ENCODE data around the gene SH3PXD2B.

- no peak for TF ChIP-seq CTCF (conservative IDR thresholded peaks at IDR 0.05 in 1 of 2, IDR thresholded peaks at IDR 0.05 in 1 of 2; ENCODE audit: low read depth in 1 of 2, low read length in 2 of 2)
- no peak for TF ChIP-seq EZH2 (IDR thresholded peaks at IDR 0.05; ENCODE audit: low read length, missing control alignments)
Measured at GRCh38 chr5:172339264-172340180, 114.8 kb downstream of the SH3PXD2B start.
